COR-L47 (cell line): ENCODE data around the gene KRTCAP2.
A peak's percentile ranks its signal among the peaks of the same experiment; 100 is the strongest.
"Not testable (repeated sequence)": the region's sequence is repeated elsewhere in the genome, so short reads cannot be mapped to it uniquely, and the experiment has no call there.

Source experiments
- DNase-seq: peaks from one replicate; lab custom pipeline; 2025; lab: John Stamatoyannopoulos, UW

KRTCAP2 gene

DNA sequence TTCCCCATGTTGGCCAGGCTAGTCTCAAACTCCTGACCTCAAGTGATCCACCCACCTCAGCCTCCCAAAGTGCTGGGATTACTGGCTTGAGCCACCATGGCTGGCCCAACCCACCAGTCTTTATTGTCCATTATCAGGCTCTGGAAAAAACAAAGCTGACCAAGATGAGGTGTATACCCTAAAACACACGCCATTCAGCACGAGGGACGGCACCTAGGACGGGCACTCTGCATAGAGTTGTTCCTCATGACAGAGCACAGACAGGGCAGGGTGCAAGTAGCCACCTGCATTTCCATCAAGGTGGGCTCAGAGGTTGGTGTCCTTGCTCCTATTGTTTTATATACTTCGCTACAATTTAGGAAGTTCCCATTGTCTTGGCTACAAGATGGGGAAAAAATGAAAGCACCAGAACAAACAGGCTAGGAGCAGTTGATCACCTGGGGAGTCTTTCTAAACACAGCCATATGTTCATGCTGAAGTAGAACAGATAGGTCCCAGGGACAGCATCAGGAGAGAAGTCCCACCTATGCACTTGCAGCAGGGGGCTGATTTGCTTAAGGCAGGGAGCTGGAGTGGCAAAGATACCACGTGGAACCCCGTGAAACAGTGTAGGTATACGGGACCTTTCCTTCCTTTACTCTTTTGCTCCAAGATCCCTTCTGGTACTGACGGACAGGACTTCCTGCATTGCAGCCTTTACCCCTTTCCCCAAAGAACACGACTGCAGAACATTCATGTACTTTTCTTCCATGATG, 4.5 kb downstream of the KRTCAP2 start:
- no peak for DNase-seq

- not testable (repeated sequence) for DNase-seq
Observed at GRCh38 chr1:155168105-155168445, 5.0 kb downstream of the KRTCAP2 start.

DNA sequence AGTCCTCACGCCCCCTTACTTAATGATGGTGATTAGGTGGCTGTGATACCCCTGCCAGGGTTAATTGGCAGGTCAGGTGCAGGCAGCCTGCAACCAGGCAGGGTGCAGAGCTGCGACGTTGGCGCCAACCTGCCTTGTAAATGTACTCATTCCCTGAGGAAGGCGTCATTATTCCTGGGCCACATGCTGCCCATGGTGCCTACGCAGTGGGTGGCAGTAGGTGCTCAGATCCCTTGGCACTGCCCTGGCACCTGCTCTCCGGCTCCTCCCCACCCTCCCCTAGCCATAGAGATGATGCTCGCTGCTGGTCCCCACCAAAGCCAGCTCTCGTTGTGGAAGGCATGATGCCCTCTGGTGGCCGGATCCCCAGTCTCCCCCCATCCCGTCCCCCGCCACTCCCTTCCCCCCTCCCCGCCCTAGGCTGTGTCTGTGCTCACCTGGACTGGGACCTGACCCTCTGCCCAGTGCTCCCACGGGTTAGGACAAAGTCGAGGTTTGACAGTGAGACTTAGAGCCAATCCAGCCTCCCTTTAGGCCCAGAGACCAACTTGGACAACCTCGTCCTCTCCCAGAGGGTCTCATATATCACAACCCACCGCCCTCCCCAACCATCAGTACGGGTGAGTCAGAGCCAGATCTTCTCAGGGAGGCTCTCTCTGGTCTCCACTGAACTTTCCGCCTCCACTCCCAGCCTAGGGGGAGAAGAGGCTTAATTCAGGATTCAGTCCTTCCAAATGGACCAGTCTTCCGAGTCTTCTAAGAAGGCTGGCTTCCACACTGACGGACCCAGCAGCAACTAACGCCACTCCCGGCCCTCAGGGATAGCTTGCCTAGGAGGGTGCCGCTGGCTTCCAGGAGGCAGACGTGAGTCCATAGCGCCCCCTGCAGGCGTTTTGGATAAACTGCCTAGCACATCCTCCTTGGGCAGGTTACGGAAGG, 5.7 kb downstream of the KRTCAP2 start:
- peak; percentile 97 for DNase-seq

- peak; percentile 79 for DNase-seq
Observed at GRCh38 chr1:155166471-155167165, 6.5 kb downstream of the KRTCAP2 start.

DNA sequence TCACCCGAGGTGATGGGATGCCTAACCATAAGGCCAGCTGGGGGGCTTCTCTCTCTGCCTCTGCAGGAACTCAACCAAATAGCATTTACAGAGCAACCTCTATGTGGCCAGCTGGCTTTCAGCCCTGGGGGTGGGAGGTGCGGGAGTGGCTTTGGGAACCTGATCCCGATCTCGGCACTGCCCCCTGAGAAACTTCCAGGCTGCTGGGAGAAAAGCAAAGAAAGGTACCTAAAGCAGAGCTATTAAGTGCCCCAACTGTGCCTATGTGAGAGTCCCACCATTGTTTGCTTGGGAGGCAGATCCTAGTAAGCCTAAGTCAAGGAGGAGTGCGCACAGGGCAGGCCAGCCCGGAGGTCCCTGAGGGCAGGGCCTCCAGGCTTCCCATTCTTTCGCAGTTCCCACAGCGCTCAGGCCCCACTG, 7.0 kb downstream of the KRTCAP2 start:
- DNase-seq: no peak

- DNase-seq: not testable (repeated sequence)
Observed at GRCh38 chr1:155164625-155165024, 8.5 kb downstream of the KRTCAP2 start.

- DNase-seq: not testable (repeated sequence)
Observed at GRCh38 chr1:155163785-155164184, 9.3 kb downstream of the KRTCAP2 start.

- DNase-seq: not testable (repeated sequence)
Observed at GRCh38 chr1:155162631-155163030, 10.5 kb downstream of the KRTCAP2 start.

- DNase-seq: no peak
Observed at GRCh38 chr1:155160128-155160527, 13.0 kb downstream of the KRTCAP2 start.

GRCh38 chr1:155158991-155159390, 14.1 kb downstream of the KRTCAP2 start:
- DNase-seq: no peak

GRCh38 chr1:155155996-155156643, 17.0 kb downstream of the KRTCAP2 start:
- not testable (repeated sequence) for DNase-seq

DNA sequence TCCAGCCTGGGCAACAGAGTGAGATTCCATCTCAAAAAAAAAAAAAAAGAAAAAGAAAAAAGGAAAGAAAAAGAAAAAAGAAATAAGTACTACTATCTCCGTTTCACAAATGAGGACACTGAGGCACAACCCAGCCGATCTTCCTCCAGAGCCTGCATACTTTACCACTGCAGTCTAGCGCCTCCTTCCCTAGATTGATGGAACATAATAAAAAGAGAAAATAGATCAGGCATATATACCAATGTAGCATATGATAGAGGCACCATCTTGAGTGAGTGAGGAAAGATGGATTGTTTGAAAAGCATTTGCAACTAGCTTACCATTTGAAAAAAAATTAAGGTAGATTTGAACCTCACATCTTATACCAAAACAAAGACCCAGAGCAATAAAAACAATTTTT, 27.6 kb downstream of the KRTCAP2 start:
- no peak for DNase-seq

DNA sequence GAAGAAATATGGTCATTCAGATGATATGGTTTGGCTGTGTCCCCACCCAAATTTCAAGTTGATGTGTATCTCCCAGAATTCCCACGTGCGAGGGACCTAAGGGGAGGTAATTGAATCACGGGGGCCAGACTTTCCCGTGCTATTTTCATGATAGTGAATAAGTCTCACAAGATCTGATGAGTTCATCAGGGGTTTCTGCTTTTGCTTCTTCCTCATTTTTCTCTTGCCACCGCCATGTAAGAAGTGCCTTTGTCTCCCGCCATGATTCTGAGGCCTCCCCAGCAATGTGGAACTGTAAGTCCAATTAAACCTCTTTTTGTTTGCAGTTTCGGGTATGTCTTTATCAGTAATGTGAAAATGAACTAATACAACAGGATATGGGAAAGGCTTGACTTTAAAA, 31.4 kb downstream of the KRTCAP2 start:
- DNase-seq: no peak

- DNase-seq: no peak
Observed at GRCh38 chr1:155140630-155140953, 32.5 kb downstream of the KRTCAP2 start.

- peak; percentile 77 for DNase-seq
Observed at GRCh38 chr1:155139895-155140629, 33.0 kb downstream of the KRTCAP2 start, which contains the start of gene DPM3. DPM3 (minus strand) TSS chr1:155140531; CDS start chr1:155140240, 291 bp downstream.

GRCh38 chr1:155137154-155137949, 35.8 kb downstream of the KRTCAP2 start:
- DNase-seq: no peak

GRCh38 chr1:155136748-155137147, 36.4 kb downstream of the KRTCAP2 start:
- peak; percentile 6 for DNase-seq

DNA sequence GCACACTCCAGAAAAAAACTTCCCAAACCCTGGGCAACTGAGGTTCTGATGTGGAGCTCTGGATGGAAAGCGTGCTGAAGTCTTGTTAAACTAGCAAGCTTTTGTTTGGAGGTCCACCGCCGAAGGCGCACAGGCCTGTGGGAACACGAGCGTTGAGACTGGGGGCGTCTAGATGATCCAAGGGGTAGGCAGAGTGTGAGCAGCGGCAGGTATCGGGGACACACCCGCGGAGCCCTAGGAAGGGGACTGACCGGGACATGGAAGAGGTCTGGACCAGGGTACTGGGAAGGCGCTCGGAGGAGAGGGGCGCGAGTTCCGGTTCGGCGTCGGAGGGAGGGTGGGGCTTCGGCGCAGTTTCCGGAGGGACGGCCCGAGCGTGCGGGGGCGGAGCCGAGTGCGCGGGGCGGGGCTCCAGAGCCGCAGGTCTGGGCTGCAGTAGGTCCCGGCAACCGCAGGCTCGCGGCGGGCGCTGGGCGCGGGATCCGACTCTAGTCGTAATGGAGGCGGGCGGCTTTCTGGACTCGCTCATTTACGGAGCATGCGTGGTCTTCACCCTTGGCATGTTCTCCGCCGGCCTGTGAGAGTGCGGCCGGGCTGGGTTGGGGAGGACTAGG, 37.6 kb downstream of the KRTCAP2 start, which contains the start of gene SLC50A1:
TSS of gene SLC50A1 (plus strand) at position 438 of the 614 bp plus-strand sequence. CDS start at position 498, 60 bp downstream.
- peak; percentile 87 for DNase-seq

DNA sequence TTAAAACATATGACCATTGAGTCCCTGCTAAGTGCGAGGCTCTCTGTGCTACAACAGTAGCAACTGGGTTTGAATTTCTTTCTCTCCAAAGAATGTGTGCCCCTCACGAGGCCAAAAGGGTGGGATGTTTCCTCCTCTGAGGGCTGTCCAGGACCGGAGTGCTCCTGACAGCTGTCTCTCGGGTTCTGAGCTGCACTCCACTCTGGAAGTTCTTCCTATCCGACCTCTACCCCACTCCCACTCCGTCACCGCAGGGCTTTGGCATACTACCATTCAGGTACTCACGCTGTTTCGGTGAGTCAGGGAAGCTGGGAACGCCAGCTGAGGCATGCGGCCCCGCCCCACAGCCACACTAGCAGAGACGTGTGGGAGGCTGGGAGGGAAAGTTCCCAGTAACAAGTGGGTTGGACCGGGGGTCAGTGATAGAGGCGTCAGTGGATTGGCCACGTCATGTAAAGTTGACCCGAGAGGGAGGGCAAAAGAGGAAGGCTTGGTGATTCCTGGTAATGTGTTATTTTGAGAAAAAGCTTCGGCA, 38.2 kb downstream of the KRTCAP2 start:
- DNase-seq: peak; percentile 47
